Stomach (tissue), 9 donors: ENCODE measurements around the gene NARS2. TPM values are rescaled to one million over a fixed set of nuclear protein-coding genes. Genes with fewer than 3 reads are reported as not detected.

Experiments used
- DNase-seq, 2 donors: peaks; one replicate each; pipeline versions ENCODE4 v3.0.0 to v3.0.0-alpha.2; 2013 to 2019
- H3K27ac ChIP-seq, 5 donors: fragments of 200-600 bp in 4 of 5; sonication (generic) in 4 of 5; one replicate each; pipeline ENCODE4 v1.5.1; 2013 to 2019; ENCODE audit warnings: mild to moderate bottlenecking in 1 of 5, moderate library complexity in 1 of 5
- H3K27me3 ChIP-seq, 3 donors: fragments of 200-600 bp; sonication (generic); one replicate each; pipeline ENCODE4 v1.5.1; 2017 to 2019; ENCODE audit warnings: mixed run types in 1 of 3
- H3K36me3 ChIP-seq, 4 donors: fragments of 200-600 bp; sonication (generic); 1 replicate in 3 of 4; 2 replicates in 1 of 4; pipeline ENCODE4 v1.5.1; 2016 to 2019
- H3K4me1 ChIP-seq, 4 donors: fragments of 200-600 bp; sonication (generic); one replicate each; pipeline ENCODE4 v1.5.1; 2016 to 2019
- H3K4me3 ChIP-seq, 4 donors: fragments of 200-600 bp; sonication (generic) in 3 of 4; one replicate each; pipeline ENCODE4 v1.5.1; 2016 to 2019; ENCODE audit warnings: mild to moderate bottlenecking in 1 of 4
- H3K9me3 ChIP-seq, 4 donors: fragments of 200-600 bp; sonication (generic); one replicate each; pipeline ENCODE4 v1.5.1; 2016 to 2019
- EP300 ChIP-seq: sonication (generic); formaldehyde crosslinking; IDR thresholded peaks from one replicate; pipeline ENCODE4 v1.6.1; 2017; ENCODE audit warnings: antibody characterized with exemption
- POLR2A ChIP-seq, 4 donors: fragments of 450-650 bp; IDR thresholded peaks; one replicate each; pipeline ENCODE4 v1.6.1; 2016; ENCODE audit warnings: antibody characterized with exemption in 4 of 4, control low read depth in 2 of 4, mild to moderate bottlenecking in 1 of 4, moderate library complexity in 1 of 4
- POLR2AphosphoS5 ChIP-seq, 3 donors: sonication (generic); formaldehyde crosslinking; IDR thresholded peaks; one replicate each; pipeline ENCODE4 v1.6.1; 2016; ENCODE audit warnings: antibody characterized with exemption in 3 of 3
- WGBS, 5 donors: extraction: QIAGEN DNeasy Blood & Tissue Kit in 3 of 5; methylation state at CpG; one replicate each; pipeline versions ENCODE4 v1.1.5 to v1.1.7; 2013 to 2018; 5-methylcytosine and 5-hydroxymethylcytosine counted together
- intact Hi-C: fragments of 100-400 bp; cut with DNase I; formaldehyde crosslinking; loops from one replicate; pipeline ENCODE4 v1.15.1; 2023; ENCODE audit warnings: low total_unique reads
- polyA plus RNA-seq, 3 donors: library from polyadenylated mRNA; stranded (reverse); fragments of 200-250 nt; gene quantifications; one replicate each; pipeline ENCODE4 v1.2.3, GENCODE V29; 2013
- total RNA-seq, 5 donors: library from RNA; depleted of rRNA; stranded (reverse); fragments of >200 nt; gene quantifications; one replicate each; pipeline versions ENCODE4 v1.1.0 to v1.2.3, GENCODE V29; 2014 to 2016
- TF ChIP-seq, protein P1 (sequence below), 7 experiments: fragments of 450-650 bp in 4 of 7; fragments of 200-600 bp in 3 of 7; sonication (generic) in 3 of 7; IDR thresholded peaks; one replicate each; pipeline ENCODE4 v1.5.1; 2016 to 2019; ENCODE audit warnings: antibody characterized with exemption in 7 of 7, control low read depth in 2 of 7, mild to moderate bottlenecking in 1 of 7
- donor health status: healthy with polysubstance abuse.
- donor health status: Bipolar disorder and iron deficiency.
- donor health status: healthy.

The NARS2 gene
- total and polyA plus RNA-seq, 8 donors = 4.7 to 34.5 (median 14.1) TPM

DNA sequence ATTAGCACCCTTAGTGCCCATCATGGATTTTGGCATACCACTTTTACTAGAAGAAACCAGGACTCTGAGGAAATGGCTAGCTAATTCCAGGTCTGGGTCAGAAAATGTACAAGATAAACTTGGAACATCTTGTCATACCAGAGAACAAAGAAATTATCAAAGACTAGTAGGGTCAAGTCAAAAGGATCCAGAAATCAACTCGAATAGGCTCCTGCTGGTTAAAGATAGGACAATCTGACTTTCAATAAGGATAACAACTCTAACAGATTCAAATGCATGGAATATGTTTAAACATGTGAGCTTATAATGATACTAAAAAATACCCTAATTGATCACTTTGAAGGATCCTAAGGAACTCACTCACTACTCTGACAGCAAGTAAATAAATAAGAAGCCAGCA, 175.9 kb downstream of the NARS2 start:
- Histone ChIP-seq H3K4me1 (peaks cover 4 to 52% (median 22%) of the 10 kb centered on the region in 4 donors), H3K27ac (no peak overlapping the region), H3K4me3 (no peak overlapping the region), H3K9me3 (no peaks in the 10 kb centered on the region), H3K27me3 (no peaks in the 10 kb centered on the region), H3K36me3 (no peaks in the 10 kb centered on the region)
- WGBS, 5 donors = 45 to 77% (median 69%) methylated on average over 1 of the region's 1 CpG
- TF ChIP-seq, protein P1, sequence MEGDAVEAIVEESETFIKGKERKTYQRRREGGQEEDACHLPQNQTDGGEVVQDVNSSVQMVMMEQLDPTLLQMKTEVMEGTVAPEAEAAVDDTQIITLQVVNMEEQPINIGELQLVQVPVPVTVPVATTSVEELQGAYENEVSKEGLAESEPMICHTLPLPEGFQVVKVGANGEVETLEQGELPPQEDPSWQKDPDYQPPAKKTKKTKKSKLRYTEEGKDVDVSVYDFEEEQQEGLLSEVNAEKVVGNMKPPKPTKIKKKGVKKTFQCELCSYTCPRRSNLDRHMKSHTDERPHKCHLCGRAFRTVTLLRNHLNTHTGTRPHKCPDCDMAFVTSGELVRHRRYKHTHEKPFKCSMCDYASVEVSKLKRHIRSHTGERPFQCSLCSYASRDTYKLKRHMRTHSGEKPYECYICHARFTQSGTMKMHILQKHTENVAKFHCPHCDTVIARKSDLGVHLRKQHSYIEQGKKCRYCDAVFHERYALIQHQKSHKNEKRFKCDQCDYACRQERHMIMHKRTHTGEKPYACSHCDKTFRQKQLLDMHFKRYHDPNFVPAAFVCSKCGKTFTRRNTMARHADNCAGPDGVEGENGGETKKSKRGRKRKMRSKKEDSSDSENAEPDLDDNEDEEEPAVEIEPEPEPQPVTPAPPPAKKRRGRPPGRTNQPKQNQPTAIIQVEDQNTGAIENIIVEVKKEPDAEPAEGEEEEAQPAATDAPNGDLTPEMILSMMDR (IDR thresholded peaks at IDR 0.05) = no peak
- TF ChIP-seq POLR2A (IDR thresholded peaks at IDR 0.05) (no peak), EP300 (no peak), POLR2AphosphoS5 (IDR thresholded peaks at IDR 0.05) (no peak)
- intact Hi-C loops = no loop called here
- DNase-seq = no peak

DNA sequence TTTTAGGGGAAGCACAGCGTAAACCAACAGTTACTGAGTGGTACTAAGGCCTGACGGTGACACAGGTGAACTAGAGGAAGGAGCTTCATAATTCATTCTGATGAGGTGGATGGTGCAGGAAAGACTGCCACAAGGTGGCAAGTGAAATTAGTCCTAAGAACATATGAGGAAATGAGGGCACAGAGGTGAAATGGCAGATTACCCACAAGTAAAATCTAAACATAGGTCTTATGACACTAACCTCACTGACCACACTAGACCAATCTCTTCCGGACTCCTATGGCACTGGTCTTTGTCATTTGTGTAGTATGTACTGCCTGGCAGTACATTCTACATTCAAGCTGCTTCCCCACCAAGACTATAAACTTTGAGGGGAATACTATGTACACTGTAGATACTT, 177.3 kb downstream of the NARS2 start:
- intact Hi-C loops = no loop called here
- 84 to 89% (median 88%) methylated on average over 3 of the region's 3 CpGs for WGBS, 5 donors

DNA sequence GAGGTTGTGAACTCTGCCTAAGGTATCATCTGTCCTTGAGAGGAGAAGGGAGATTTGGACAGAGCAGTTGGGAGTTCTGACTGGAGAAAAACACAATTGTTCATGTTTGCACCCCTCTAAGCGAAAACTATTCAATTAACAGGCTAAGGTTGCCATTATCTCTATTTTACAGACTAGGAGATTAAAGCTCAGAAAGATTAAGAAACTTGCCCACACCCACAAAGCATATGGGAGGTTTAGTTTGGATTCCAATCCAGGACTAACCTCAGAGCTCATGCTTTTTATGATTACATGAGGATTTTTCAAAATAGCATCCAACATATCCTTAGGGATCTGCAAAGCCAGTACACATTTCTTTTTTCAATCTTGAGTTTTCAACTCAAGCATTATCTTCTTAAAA, 179.1 kb downstream of the NARS2 start:
- DNase-seq = no peak
- H3K36me3 ChIP-seq = no peaks in the 10 kb centered on the region
- H3K9me3 ChIP-seq = no peaks in the 10 kb centered on the region
- peaks cover 4 to 66% (median 20%) of the 10 kb centered on the region in 4 donors for H3K4me1 ChIP-seq
- TF ChIP-seq POLR2A (IDR thresholded peaks at IDR 0.05) = no peak
- no peak for TF ChIP-seq EP300
- no peak for TF ChIP-seq POLR2AphosphoS5 (IDR thresholded peaks at IDR 0.05)
- TF ChIP-seq, protein P1 (IDR thresholded peaks at IDR 0.05) = no peak
- H3K27me3 ChIP-seq = no peaks in the 10 kb centered on the region
- intact Hi-C loops = no loop called here
- no peak overlapping the region for H3K4me3 ChIP-seq
- H3K27ac ChIP-seq = no peak overlapping the region
- WGBS, 5 donors = 32 to 81% (median 64%) methylated on average over 1 of the region's 1 CpG

More for the DNA sequence above, 177.3 kb downstream of the NARS2 start:
- peaks cover 4 to 52% (median 17%) of the 10 kb centered on the region in 4 donors for H3K4me1 ChIP-seq
- no peak overlapping the region for H3K27ac ChIP-seq
- DNase-seq = no peak
- no peaks in the 10 kb centered on the region for H3K36me3 ChIP-seq
- H3K4me3 ChIP-seq = no peak overlapping the region
- TF ChIP-seq POLR2A (IDR thresholded peaks at IDR 0.05) (no peak), POLR2AphosphoS5 (IDR thresholded peaks at IDR 0.05) (no peak), EP300 (no peak)
- TF ChIP-seq, protein P1 (IDR thresholded peaks at IDR 0.05) = no peak
- H3K27me3 ChIP-seq = no peaks in the 10 kb centered on the region
- H3K9me3 ChIP-seq = no peaks in the 10 kb centered on the region

DNA sequence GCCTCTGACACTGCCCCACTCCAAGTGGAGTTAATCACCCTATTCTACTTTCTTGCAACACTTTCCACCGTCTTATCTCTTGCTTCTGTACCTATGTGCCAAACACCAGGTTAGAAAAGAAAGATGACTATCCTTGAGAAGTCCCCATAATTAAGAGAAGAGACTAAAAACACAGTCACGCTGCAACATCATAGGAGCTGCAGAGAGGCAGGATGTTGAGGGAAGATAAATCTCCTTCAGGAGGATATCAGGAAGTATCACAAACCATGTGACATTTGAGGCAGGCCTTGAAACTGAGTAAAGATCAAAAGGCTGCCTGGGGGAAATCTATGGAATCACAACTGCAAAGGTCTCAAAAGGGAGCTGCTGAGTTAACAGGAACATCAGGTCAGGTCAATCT, 181.8 kb downstream of the NARS2 start:
- TF ChIP-seq POLR2A (IDR thresholded peaks at IDR 0.05) = no peak
- TF ChIP-seq EP300 = no peak
- no peak for TF ChIP-seq POLR2AphosphoS5 (IDR thresholded peaks at IDR 0.05)
- TF ChIP-seq, protein P1 (IDR thresholded peaks at IDR 0.05) = no peak
- Histone ChIP-seq H3K36me3 (no peaks in the 10 kb centered on the region), H3K4me3 (no peak overlapping the region), H3K27ac (no peak overlapping the region), H3K27me3 (no peaks in the 10 kb centered on the region), H3K9me3 (no peaks in the 10 kb centered on the region), H3K4me1 (peaks cover 4 to 70% (median 15%) of the 10 kb centered on the region in 4 donors)
- intact Hi-C loops = no loop called here
- DNase-seq = no peak
- 40 to 67% (median 47%) methylated on average over 2 of the region's 2 CpGs for WGBS, 5 donors
